Measurements from ENCODE around the gene VAV3.

DNA sequence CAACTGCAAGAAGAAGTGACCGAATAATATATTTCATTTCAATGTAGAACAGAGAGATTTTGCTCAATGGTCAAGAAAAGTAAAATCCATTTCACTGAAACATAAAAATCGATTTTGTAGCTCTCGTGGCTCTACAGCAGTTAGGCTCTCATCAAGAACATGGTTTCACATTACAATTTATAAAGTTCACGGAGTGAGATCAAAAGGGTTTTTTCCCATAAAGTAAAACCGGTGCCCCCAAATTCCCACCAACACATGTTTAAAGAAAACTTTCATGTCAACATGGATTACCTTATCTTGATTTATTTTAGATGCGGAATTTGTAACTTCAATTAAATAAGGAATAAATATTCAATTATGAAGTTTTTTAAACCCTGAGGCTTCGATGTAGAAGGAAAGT is 16.3 kb upstream of the VAV3 start:
- TF ChIP-seq, protein P1, sequence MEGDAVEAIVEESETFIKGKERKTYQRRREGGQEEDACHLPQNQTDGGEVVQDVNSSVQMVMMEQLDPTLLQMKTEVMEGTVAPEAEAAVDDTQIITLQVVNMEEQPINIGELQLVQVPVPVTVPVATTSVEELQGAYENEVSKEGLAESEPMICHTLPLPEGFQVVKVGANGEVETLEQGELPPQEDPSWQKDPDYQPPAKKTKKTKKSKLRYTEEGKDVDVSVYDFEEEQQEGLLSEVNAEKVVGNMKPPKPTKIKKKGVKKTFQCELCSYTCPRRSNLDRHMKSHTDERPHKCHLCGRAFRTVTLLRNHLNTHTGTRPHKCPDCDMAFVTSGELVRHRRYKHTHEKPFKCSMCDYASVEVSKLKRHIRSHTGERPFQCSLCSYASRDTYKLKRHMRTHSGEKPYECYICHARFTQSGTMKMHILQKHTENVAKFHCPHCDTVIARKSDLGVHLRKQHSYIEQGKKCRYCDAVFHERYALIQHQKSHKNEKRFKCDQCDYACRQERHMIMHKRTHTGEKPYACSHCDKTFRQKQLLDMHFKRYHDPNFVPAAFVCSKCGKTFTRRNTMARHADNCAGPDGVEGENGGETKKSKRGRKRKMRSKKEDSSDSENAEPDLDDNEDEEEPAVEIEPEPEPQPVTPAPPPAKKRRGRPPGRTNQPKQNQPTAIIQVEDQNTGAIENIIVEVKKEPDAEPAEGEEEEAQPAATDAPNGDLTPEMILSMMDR (conservative IDR thresholded peaks at IDR 0.05; ENCODE audit: low read length) = no peak
- no peak for TF ChIP-seq EZH2phosphoT487 (IDR thresholded peaks at IDR 0.05; ENCODE audit: borderline replicate concordance, low read depth, low read length)

Measured in OCI-LY7 (cell line).